Hepatocyte (in vitro differentiated cells): ENCODE data around the gene NRG3.

Source experiments
- EZH2 ChIP-seq: fragments of 200-600 bp; sonication (generic); IDR thresholded peaks from 2 replicates; pipeline ENCODE4 v1.6.1; 2016; ENCODE audit warnings: antibody characterized with exemption, mild to moderate bottlenecking, borderline replicate concordance
- EZH2phosphoT487 ChIP-seq: fragments of 200-600 bp; sonication (generic); IDR thresholded peaks from one replicate; pipeline ENCODE4 v1.6.1; 2018; ENCODE audit warnings: antibody characterized with exemption, mild to moderate bottlenecking, low read depth, moderate library complexity; ENCODE audit not compliant: unreplicated experiment, severe bottlenecking
- TF ChIP-seq, protein P1 (sequence below): fragments of 200-600 bp; sonication (generic); IDR thresholded peaks from 2 replicates; pipeline ENCODE4 v1.5.1; 2016; ENCODE audit warnings: antibody characterized with exemption, mild to moderate bottlenecking; ENCODE audit not compliant: poor library complexity

DNA sequence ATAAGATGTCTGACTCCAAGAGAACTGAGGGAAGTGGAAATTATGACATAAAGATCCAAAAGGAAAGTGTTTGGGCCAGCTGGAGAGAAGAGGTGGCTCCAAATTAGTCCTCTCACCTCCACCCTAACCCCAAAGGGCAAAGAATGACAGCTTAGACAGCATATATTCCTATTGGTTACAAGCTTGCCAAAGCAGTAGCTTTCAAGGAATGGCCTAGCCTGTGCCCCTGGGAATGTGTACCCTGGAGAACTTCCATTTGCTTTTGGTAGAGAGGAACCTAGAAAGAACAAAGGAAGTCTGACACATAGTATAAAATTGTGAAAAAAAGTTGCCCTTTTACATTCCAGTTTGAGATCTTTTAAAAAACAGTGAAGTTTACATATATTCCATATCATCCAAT, 11.2 kb upstream of the NRG3 start:
- TF ChIP-seq, protein P1, sequence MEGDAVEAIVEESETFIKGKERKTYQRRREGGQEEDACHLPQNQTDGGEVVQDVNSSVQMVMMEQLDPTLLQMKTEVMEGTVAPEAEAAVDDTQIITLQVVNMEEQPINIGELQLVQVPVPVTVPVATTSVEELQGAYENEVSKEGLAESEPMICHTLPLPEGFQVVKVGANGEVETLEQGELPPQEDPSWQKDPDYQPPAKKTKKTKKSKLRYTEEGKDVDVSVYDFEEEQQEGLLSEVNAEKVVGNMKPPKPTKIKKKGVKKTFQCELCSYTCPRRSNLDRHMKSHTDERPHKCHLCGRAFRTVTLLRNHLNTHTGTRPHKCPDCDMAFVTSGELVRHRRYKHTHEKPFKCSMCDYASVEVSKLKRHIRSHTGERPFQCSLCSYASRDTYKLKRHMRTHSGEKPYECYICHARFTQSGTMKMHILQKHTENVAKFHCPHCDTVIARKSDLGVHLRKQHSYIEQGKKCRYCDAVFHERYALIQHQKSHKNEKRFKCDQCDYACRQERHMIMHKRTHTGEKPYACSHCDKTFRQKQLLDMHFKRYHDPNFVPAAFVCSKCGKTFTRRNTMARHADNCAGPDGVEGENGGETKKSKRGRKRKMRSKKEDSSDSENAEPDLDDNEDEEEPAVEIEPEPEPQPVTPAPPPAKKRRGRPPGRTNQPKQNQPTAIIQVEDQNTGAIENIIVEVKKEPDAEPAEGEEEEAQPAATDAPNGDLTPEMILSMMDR = no peak
- TF ChIP-seq EZH2 (no peak), EZH2phosphoT487 (no peak)
